Smooth muscle cell (in vitro differentiated cells): ENCODE data around the gene NME3. TPM values are rescaled to one million over a fixed set of nuclear protein-coding genes. Genes with fewer than 3 reads are reported as not detected.

Source experiments
- DNase-seq: peaks from one replicate; lab custom pipeline; 2025; ENCODE audit not compliant: unreplicated experiment; lab: John Stamatoyannopoulos, UW
- H2AFZ ChIP-seq: fragments of 200-600 bp; sonication (generic); 2 replicates; pipeline ENCODE4 v1.6.0; 2016; ENCODE audit warnings: antibody characterized with exemption, low read depth, mild to moderate bottlenecking
- H3F3A ChIP-seq: fragments of 200-600 bp; sonication (generic); 2 replicates; pipeline ENCODE4 v1.6.0; 2017; ENCODE audit warnings: antibody characterized with exemption, low read depth
- H3K27ac ChIP-seq: fragments of 200-600 bp; sonication (generic); 2 replicates; pipeline ENCODE4 v1.5.1; 2016; ENCODE audit warnings: low read depth, mild to moderate bottlenecking
- H3K27me3 ChIP-seq: fragments of 200-600 bp; sonication (generic); 2 replicates; pipeline ENCODE4 v1.6.1; 2016; ENCODE audit warnings: low read depth, mild to moderate bottlenecking
- H3K36me3 ChIP-seq: fragments of 200-600 bp; sonication (generic); 2 replicates; pipeline ENCODE4 v1.5.1; 2016; ENCODE audit warnings: low read depth
- H3K4me1 ChIP-seq: fragments of 200-600 bp; sonication (generic); 2 replicates; pipeline ENCODE4 v1.5.1; 2016; ENCODE audit warnings: low read depth
- H3K4me2 ChIP-seq: fragments of 200-600 bp; sonication (generic); 2 replicates; pipeline ENCODE4 v1.6.0; 2016; ENCODE audit warnings: mild to moderate bottlenecking
- H3K4me3 ChIP-seq: fragments of 200-600 bp; sonication (generic); 2 replicates; pipeline ENCODE4 v1.5.1; 2016; ENCODE audit warnings: mild to moderate bottlenecking
- H3K79me2 ChIP-seq: fragments of 200-600 bp; sonication (generic); 2 replicates; pipeline ENCODE4 v1.6.0; 2016; ENCODE audit warnings: low read depth, mild to moderate bottlenecking
- H3K9ac ChIP-seq: fragments of 200-600 bp; sonication (generic); 2 replicates; pipeline ENCODE4 v1.6.0; 2016; ENCODE audit warnings: low read depth
- H3K9me3 ChIP-seq: fragments of 200-600 bp; sonication (generic); replicated peaks from 2 replicates; pipeline ENCODE4 v1.5.1; 2016; ENCODE audit warnings: low read depth
- H4K20me1 ChIP-seq: fragments of 200-600 bp; sonication (generic); 2 replicates; pipeline ENCODE4 v1.6.0; 2016; ENCODE audit warnings: low read depth
- WGBS: methylation state at CpG from one replicate; pipeline ENCODE4 v1.1.7; 2016; ENCODE audit warnings: low lambda C conversion rate; 5-methylcytosine and 5-hydroxymethylcytosine counted together
- polyA plus RNA-seq: library from polyadenylated mRNA; unstranded; fragments of >200 nt; fragmentation: Nextera tagmentation; extraction: Ambion mirVana; gene quantifications from 2 replicates; pipeline ENCODE4 v1.2.1, GENCODE V29; 2016
- total RNA-seq: library from RNA; depleted of rRNA; stranded (reverse); fragments of >200 nt; gene quantifications from 2 replicates; pipeline ENCODE4 v1.2.3, GENCODE V29; 2014
- TF ChIP-seq, protein P1 (sequence below): fragments of 200-600 bp; sonication (generic); IDR thresholded peaks from 2 replicates; pipeline ENCODE4 v1.5.1; 2017; ENCODE audit warnings: borderline replicate concordance, mild to moderate bottlenecking, antibody characterized with exemption; ENCODE audit not compliant: insufficient read depth, poor library complexity, severe bottlenecking

NME3 gene
- total and polyA plus RNA-seq, 2 experiments from 2014 or later: 56.7 to 85.4 TPM

DNA sequence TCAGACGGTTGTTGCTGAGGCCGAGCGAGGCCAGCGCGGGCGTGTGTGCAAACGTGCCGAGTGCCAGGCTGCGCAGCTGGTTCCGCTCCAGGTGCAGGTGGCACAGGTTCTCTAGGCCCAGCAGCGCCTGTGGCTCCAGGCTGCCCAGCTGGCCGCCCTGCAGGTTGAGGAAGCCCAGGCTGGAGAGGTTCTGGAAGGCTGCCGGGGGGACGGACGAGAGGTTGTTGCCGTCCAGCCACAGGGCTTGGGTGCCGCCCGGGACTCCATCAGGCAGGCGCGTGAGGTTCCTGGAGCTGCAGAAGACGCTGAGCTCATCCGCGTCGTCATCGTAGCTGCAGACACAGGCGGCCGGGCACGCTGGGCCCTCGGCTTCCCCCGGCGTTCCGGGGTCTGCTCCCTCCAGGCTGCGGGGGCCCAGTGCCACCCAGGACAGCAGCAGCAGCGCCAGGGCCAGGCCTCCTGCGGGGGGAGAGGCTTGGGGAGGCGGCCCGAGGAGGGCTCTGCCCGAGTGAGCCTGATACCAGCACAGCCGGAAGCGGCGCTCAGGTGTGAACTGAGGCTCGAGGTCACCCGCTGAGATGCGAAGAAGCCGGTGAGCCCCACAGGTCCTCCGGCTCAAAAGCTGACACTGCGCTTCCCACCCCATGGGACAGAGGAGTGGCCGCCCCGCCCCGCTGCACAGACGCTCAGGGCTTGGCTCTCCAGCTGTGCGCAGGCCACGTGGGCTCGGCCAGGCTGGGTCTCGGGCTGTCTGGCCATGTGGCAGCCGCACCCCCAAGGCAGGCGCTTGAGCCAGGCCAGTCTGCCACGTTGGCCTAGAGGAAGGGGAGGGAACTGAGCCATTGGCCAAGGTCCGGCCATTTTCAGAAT is 20.8 kb upstream of the NME3 start:
- peaks cover 4% of the 10 kb centered on the region for H3K79me2 ChIP-seq
- H3K9ac ChIP-seq: no peak overlapping the region
- H3K4me2 ChIP-seq: no peak overlapping the region
- no peaks in the 10 kb centered on the region for H3K9me3 ChIP-seq
- TF ChIP-seq, protein P1, sequence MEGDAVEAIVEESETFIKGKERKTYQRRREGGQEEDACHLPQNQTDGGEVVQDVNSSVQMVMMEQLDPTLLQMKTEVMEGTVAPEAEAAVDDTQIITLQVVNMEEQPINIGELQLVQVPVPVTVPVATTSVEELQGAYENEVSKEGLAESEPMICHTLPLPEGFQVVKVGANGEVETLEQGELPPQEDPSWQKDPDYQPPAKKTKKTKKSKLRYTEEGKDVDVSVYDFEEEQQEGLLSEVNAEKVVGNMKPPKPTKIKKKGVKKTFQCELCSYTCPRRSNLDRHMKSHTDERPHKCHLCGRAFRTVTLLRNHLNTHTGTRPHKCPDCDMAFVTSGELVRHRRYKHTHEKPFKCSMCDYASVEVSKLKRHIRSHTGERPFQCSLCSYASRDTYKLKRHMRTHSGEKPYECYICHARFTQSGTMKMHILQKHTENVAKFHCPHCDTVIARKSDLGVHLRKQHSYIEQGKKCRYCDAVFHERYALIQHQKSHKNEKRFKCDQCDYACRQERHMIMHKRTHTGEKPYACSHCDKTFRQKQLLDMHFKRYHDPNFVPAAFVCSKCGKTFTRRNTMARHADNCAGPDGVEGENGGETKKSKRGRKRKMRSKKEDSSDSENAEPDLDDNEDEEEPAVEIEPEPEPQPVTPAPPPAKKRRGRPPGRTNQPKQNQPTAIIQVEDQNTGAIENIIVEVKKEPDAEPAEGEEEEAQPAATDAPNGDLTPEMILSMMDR: no peak
- 98% methylated on average over 55 of the region's 59 CpGs for WGBS
- no peak overlapping the region for H3K4me3 ChIP-seq
- H3K36me3 ChIP-seq: no peaks in the 10 kb centered on the region
- H3F3A ChIP-seq: no peaks in the 10 kb centered on the region
- H4K20me1 ChIP-seq: peaks cover 12% of the 10 kb centered on the region
- no peak overlapping the region for H3K27ac ChIP-seq
- DNase-seq: no peak
- no peaks in the 10 kb centered on the region for H3K27me3 ChIP-seq
- H3K4me1 ChIP-seq: no peaks in the 10 kb centered on the region
- no peak overlapping the region for H2AFZ ChIP-seq

DNA sequence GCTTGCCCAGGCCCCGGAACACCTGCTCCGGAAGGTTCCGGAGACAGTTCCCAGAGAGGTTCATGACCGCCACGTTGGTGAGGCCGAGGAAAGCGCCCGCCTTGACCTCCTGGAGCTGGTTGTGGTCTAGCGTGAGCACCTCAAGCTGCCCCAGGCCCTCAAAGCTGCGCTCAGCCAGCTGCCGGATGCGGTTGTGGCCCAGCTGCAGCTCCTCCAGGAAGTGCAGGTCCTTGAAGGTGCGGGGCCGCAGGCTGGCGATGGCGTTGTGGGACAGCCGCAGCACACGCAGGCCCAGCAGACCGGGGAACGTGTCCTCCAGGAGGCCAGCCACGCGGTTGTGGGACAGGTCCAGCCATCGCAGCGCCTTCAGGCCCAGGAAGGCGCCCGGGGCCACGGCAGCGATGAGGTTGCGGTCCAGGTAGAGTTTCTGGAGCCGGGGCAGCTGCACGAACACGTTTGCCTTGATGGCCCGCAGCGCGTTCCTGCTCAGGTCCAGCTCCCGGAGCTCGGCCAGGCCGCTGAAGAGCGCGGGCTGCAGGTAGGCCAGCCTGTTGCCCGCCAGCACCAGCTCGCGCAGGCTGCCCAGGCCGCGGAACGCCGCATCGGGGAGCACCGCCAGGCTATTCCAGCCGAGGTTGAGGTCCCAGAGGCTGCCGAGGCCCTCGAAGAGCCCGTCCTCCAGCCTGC is 20.1 kb upstream of the NME3 start:
- no peaks in the 10 kb centered on the region for H3K27me3 ChIP-seq
- H4K20me1 ChIP-seq: peaks cover 20% of the 10 kb centered on the region
- TF ChIP-seq, protein P1: no peak
- no peak overlapping the region for H2AFZ ChIP-seq
- no peak overlapping the region for H3K4me3 ChIP-seq
- 96% methylated on average over 42 of the region's 53 CpGs for WGBS
- H3K79me2 ChIP-seq: peaks cover 11% of the 10 kb centered on the region
- no peak overlapping the region for H3K27ac ChIP-seq
- no peaks in the 10 kb centered on the region for H3F3A ChIP-seq
- no peaks in the 10 kb centered on the region for H3K4me1 ChIP-seq
- H3K4me2 ChIP-seq: no peak overlapping the region
- H3K9me3 ChIP-seq: no peaks in the 10 kb centered on the region
- no peak overlapping the region for H3K9ac ChIP-seq
- no peak for DNase-seq
- no peaks in the 10 kb centered on the region for H3K36me3 ChIP-seq

DNA sequence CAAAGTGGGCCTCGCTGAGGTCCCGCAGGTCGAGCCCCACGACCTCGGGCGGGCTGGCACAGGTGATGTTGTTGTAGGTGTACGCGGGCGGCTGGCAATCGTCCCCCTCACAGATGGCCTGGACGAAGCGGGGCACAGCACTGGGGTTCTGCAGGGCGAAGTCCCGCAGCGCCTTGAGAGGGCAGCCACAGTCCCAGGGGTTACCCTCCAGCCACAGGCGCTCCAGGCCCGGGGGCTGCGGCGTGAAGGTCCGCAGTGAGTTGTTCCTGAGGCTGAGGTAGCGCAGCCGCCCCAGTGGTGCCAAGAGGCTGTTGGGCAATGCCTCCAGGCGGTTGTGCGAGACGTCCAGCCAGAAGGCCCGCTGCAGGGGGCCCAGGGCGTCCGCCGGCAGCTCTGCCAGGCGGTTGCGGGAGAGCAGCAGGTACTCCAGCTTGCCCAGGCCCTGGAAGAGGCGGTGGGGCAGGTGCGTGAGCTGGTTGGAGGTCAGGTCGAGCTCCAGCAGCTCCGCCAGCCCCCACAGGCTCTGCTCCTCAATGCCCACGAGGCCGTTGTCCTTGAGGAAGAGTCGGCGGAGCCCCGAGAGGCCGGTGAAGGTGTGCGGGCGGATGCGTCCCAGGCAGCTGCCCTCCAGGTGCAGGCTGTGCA is 19.4 kb upstream of the NME3 start:
- TF ChIP-seq, protein P1: no peak
- H4K20me1 ChIP-seq: peaks cover 27% of the 10 kb centered on the region
- no peaks in the 10 kb centered on the region for H3K27me3 ChIP-seq
- DNase-seq: no peak
- H2AFZ ChIP-seq: no peak overlapping the region
- H3K27ac ChIP-seq: no peak overlapping the region
- H3K9me3 ChIP-seq: no peaks in the 10 kb centered on the region
- no peaks in the 10 kb centered on the region for H3F3A ChIP-seq
- H3K79me2 ChIP-seq: peaks cover 16% of the 10 kb centered on the region
- H3K4me3 ChIP-seq: no peak overlapping the region
- H3K9ac ChIP-seq: no peak overlapping the region
- no peak overlapping the region for H3K4me2 ChIP-seq
- H3K4me1 ChIP-seq: no peaks in the 10 kb centered on the region
- 98% methylated on average over 37 of the region's 44 CpGs for WGBS
- H3K36me3 ChIP-seq: no peaks in the 10 kb centered on the region
